Measurements from ENCODE around the gene PLCG2.
"Not testable (repeated sequence)": the region's sequence is repeated elsewhere in the genome, so short reads cannot be mapped to it uniquely, and the experiment has no call there.

PLCG2 gene

GRCh38 chr16:81877490-81877889, 98.4 kb downstream of the PLCG2 start:
- not testable (repeated sequence) for DNase-seq (ENCODE audit: low read depth)

GRCh38 chr16:81878529-81878928, 99.4 kb downstream of the PLCG2 start:
- DNase-seq (ENCODE audit: low read depth), result no peak

GRCh38 chr16:81879625-81880024, 100.5 kb downstream of the PLCG2 start:
- DNase-seq (ENCODE audit: low read depth), result no peak

GRCh38 chr16:81880816-81881215, 101.7 kb downstream of the PLCG2 start:
- DNase-seq (ENCODE audit: low read depth), result no peak

GRCh38 chr16:81881228-81881627, 102.1 kb downstream of the PLCG2 start:
- DNase-seq (ENCODE audit: low read depth), result no peak

- DNase-seq (ENCODE audit: low read depth), result no peak
Measured at GRCh38 chr16:81882559-81882958, 103.5 kb downstream of the PLCG2 start.

GRCh38 chr16:81883235-81883634, 104.1 kb downstream of the PLCG2 start:
- no peak for DNase-seq (ENCODE audit: low read depth)

GRCh38 chr16:81885976-81886586, 107.0 kb downstream of the PLCG2 start:
- DNase-seq (ENCODE audit: low read depth), result no peak

GRCh38 chr16:81888520-81889394, 109.7 kb downstream of the PLCG2 start:
- no peak for DNase-seq (ENCODE audit: low read depth)

GRCh38 chr16:81891736-81892364, 112.8 kb downstream of the PLCG2 start:
- no peak for DNase-seq (ENCODE audit: low read depth)

- DNase-seq (ENCODE audit: low read depth), result no peak
Measured at GRCh38 chr16:81894592-81894991, 115.5 kb downstream of the PLCG2 start.

- no peak for DNase-seq (ENCODE audit: low read depth)
Measured at GRCh38 chr16:81896902-81897301, 117.8 kb downstream of the PLCG2 start.

GRCh38 chr16:81899601-81900000, 120.5 kb downstream of the PLCG2 start:
- DNase-seq (ENCODE audit: low read depth), result no peak

GRCh38 chr16:81900014-81900413, 120.9 kb downstream of the PLCG2 start:
- no peak for DNase-seq (ENCODE audit: low read depth)

- no peak for DNase-seq (ENCODE audit: low read depth)
Measured at GRCh38 chr16:81900456-81900855, 121.4 kb downstream of the PLCG2 start.

GRCh38 chr16:81901484-81901883, 122.4 kb downstream of the PLCG2 start:
- DNase-seq (ENCODE audit: low read depth), result no peak

- DNase-seq (ENCODE audit: low read depth), result no peak
Measured at GRCh38 chr16:81902025-81902424, 122.9 kb downstream of the PLCG2 start.

GRCh38 chr16:81904320-81904719, 125.2 kb downstream of the PLCG2 start:
- no peak for DNase-seq (ENCODE audit: low read depth)

GRCh38 chr16:81905277-81905676, 126.2 kb downstream of the PLCG2 start:
- no peak for DNase-seq (ENCODE audit: low read depth)

- no peak for DNase-seq (ENCODE audit: low read depth)
Measured at GRCh38 chr16:81907681-81908080, 128.6 kb downstream of the PLCG2 start.

GRCh38 chr16:81908466-81909262, 129.6 kb downstream of the PLCG2 start:
- no peak for DNase-seq (ENCODE audit: low read depth)

- DNase-seq (ENCODE audit: low read depth), result no peak
Measured at GRCh38 chr16:81910366-81910885, 131.3 kb downstream of the PLCG2 start.
